Measurements from ENCODE around the gene NLRC5. TPM values are rescaled to one million over a fixed set of nuclear protein-coding genes. Genes with fewer than 3 reads are reported as not detected.

Gene NLRC5
- total RNA-seq, 2 experiments from 2014 or later: 424 to 434 TPM

DNA sequence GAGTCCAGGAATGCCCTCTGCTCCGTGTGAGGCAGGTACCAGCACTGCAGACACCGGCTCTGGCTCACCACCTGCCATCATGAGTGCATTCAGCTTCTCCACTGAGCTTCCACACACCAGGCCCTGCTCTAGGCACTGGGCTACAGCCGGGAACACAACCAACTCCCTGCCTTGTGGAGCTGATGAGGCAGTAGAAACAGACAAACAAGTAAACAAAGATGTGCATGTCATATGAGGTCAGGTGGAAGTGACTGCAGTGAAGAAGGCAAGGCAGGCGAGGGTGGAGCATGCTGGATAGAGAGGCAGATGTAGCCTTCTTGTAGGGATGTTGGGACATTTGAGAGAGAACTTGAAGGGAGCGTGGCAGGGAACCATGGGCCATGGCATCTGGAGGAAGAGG, 5.0 kb downstream of the NLRC5 start:
- Mint-ChIP-seq H3K27ac (peak overlapping the region; percentile 96), H3K36me3 (ENCODE audit: low read depth) (peaks cover 86% of the 10 kb centered on the region), H3K9me3 (no peaks in the 10 kb centered on the region), H3K4me1 (ENCODE audit: low read depth) (peaks cover 91% of the 10 kb centered on the region), H3K27me3 (no peaks in the 10 kb centered on the region), H3K4me3 (peak overlapping the region; percentile 83)
- Histone ChIP-seq H3K27me3 (ENCODE audit: control insufficient read depth in 1 of 2, insufficient read depth in 2 of 2, low read length in 2 of 2) (no peaks in the 10 kb centered on the region), H3K36me3 (ENCODE audit: insufficient read depth, low read length) (peaks cover 24% of the 10 kb centered on the region), H3K27ac (ENCODE audit: low read depth in 1 of 2, low read length in 2 of 2) (peak overlapping the region; percentile 47 to 67), H3K4me1 (ENCODE audit: insufficient read depth, low read length) (peaks cover 80% of the 10 kb centered on the region), H3K9me3 (ENCODE audit: control insufficient read depth in 1 of 2, insufficient read depth in 1 of 2, low read length in 2 of 2) (no peaks in the 10 kb centered on the region), H3K4me3 (ENCODE audit: low read length) (peak overlapping the region; percentile 24)
- CTCF ChIA-PET: interaction anchor here (1.6 to 4.2 kb wide), 2 partner anchors 30 to 47 kb away, joined by 7 to 11 read pairs; no protein-coding TSS in a partner anchor
- TF ChIP-seq, protein P1, sequence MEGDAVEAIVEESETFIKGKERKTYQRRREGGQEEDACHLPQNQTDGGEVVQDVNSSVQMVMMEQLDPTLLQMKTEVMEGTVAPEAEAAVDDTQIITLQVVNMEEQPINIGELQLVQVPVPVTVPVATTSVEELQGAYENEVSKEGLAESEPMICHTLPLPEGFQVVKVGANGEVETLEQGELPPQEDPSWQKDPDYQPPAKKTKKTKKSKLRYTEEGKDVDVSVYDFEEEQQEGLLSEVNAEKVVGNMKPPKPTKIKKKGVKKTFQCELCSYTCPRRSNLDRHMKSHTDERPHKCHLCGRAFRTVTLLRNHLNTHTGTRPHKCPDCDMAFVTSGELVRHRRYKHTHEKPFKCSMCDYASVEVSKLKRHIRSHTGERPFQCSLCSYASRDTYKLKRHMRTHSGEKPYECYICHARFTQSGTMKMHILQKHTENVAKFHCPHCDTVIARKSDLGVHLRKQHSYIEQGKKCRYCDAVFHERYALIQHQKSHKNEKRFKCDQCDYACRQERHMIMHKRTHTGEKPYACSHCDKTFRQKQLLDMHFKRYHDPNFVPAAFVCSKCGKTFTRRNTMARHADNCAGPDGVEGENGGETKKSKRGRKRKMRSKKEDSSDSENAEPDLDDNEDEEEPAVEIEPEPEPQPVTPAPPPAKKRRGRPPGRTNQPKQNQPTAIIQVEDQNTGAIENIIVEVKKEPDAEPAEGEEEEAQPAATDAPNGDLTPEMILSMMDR (IDR thresholded peaks at IDR 0.05): no peak
- POLR2A ChIA-PET: interaction anchor here (1.0 to 2.2 kb wide), 4 partner anchors 13 to 45 kb away, joined by 3 to 8 read pairs (median 4); no protein-coding TSS in a partner anchor
- peak in 5 of 14 experiments; percentile 24 to 41 (median 34) for DNase-seq
- peak; percentile 17 for ATAC-seq (ENCODE audit: poor library complexity)
- intact Hi-C loops (cut with DNase I, micrococcal nuclease): loop anchor here in 1 of 2 experiments (5.0 kb wide), 2 partner anchors 33 to 62 kb away; partner anchors contain the start of gene HERPUD1

DNA sequence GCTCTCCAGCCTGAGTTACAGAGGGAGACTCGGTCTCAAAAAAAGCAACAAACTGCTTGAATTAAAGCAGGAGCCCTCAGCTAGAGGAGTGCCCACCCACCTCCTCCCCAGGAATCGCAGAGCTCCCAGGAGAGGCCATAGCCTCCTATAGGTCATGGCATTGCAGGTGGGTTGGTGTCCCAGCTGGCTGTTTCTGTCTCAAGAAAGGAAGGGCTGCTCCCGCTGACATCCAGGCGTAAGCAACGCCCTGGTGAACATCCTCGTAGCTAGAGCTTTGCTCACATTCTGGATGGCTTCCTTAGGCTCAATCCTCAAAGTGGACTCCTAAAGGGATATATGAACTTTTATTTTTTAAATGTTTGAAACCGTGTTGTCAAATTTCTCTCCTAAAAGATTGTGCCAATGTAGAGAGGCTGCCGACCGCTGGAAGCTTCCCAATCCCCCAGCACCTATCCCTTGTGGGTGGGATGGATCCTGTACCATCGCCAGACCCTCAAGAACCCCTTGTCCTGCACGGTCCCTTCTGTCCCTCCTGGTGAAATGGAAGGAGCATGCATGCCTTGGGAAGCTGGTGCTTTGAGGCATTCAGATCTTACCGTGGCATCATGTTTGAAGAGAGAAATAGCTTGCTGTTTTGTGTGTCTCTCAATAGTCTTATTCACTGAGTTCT, 5.9 kb downstream of the NLRC5 start:
- H3K9me3 Mint-ChIP-seq: no peaks in the 10 kb centered on the region
- H3K9me3 ChIP-seq (ENCODE audit: control insufficient read depth in 1 of 2, insufficient read depth in 1 of 2, low read length in 2 of 2): no peaks in the 10 kb centered on the region
- ChIA-PET POLR2A (interaction anchor here (0.8 to 2.2 kb wide), 9 partner anchors 9 to 46 kb away, joined by 3 to 8 read pairs (median 4); no protein-coding TSS in a partner anchor), CTCF (interaction anchor here (1.2 to 4.2 kb wide), 3 partner anchors 14 to 47 kb away, joined by 3 to 11 read pairs (median 7); no protein-coding TSS in a partner anchor)
- DNase-seq (peak in 2 of 14 experiments; percentile 8 to 30), ATAC-seq (ENCODE audit: poor library complexity) (no peak)
- no peaks in the 10 kb centered on the region for H3K27me3 ChIP-seq (ENCODE audit: control insufficient read depth in 1 of 2, insufficient read depth in 2 of 2, low read length in 2 of 2)
- TF ChIP-seq, protein P1 (IDR thresholded peaks at IDR 0.05): no peak
- peak overlapping the region; percentile 10 for H3K4me3 ChIP-seq (ENCODE audit: low read length)
- peaks cover 94% of the 10 kb centered on the region for H3K4me1 Mint-ChIP-seq (ENCODE audit: low read depth)
- H3K36me3 ChIP-seq (ENCODE audit: insufficient read depth, low read length): peaks cover 29% of the 10 kb centered on the region
- H3K4me1 ChIP-seq (ENCODE audit: insufficient read depth, low read length): peaks cover 90% of the 10 kb centered on the region
- H3K27me3 Mint-ChIP-seq: no peaks in the 10 kb centered on the region
- intact Hi-C loops (cut with DNase I, micrococcal nuclease): no loop called here
- H3K27ac Mint-ChIP-seq: peak overlapping the region; percentile 96
- peak overlapping the region; percentile 12 to 67 for H3K27ac ChIP-seq (ENCODE audit: low read depth in 1 of 2, low read length in 2 of 2)
- H3K4me3 Mint-ChIP-seq: peak overlapping the region; percentile 72
- H3K36me3 Mint-ChIP-seq (ENCODE audit: low read depth): peaks cover 83% of the 10 kb centered on the region

DNA sequence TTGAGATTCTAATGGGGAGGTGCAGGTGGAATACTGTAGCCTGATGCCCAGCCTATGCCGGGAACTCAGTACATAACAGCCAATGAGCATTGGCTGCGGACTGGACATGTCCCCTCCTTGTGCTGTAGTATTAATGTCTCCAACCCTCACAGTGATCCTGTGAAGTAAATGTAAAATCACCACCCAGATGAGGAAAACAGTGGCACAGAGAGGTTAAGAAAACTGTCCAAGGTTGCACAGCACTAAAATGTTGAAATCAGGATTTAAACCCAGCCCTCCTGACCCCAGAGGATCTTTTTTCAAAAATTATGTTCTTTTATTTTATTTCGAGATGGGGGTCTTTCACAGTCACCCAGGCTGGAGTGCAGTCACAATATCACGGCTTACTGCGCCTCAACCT, 7.9 kb downstream of the NLRC5 start:
- TF ChIP-seq, protein P1 (IDR thresholded peaks at IDR 0.05): no peak
- intact Hi-C loops (cut with DNase I, micrococcal nuclease): no loop called here
- CTCF ChIA-PET: interaction anchor here (1.1 to 2.7 kb wide), 3 partner anchors 8 to 33 kb away, joined by 3 to 13 read pairs (median 3); partner anchors contain the start of gene NLRC5
- H3K4me3 Mint-ChIP-seq: peak overlapping the region; percentile 4
- H3K4me3 ChIP-seq (ENCODE audit: low read length): no peak overlapping the region
- no peaks in the 10 kb centered on the region for H3K27me3 Mint-ChIP-seq
- DNase-seq: no peak
- no peaks in the 10 kb centered on the region for H3K9me3 ChIP-seq (ENCODE audit: control insufficient read depth in 1 of 2, insufficient read depth in 1 of 2, low read length in 2 of 2)
- peaks cover 89% of the 10 kb centered on the region for H3K4me1 ChIP-seq (ENCODE audit: insufficient read depth, low read length)
- H3K27me3 ChIP-seq (ENCODE audit: control insufficient read depth in 1 of 2, insufficient read depth in 2 of 2, low read length in 2 of 2): no peaks in the 10 kb centered on the region
- H3K27ac ChIP-seq (ENCODE audit: low read depth in 1 of 2, low read length in 2 of 2): peak overlapping the region; percentile 4 to 55
- H3K36me3 Mint-ChIP-seq (ENCODE audit: low read depth): peaks cover 78% of the 10 kb centered on the region
- no peak for ATAC-seq (ENCODE audit: poor library complexity)
- peak overlapping the region; percentile 96 for H3K27ac Mint-ChIP-seq
- POLR2A ChIA-PET: interaction anchor here (1.7 to 3.3 kb wide), 2 partner anchors 8 to 10 kb away, joined by 5 to 46 read pairs; partner anchors contain the start of gene NLRC5
- H3K9me3 Mint-ChIP-seq: no peaks in the 10 kb centered on the region
- peaks cover 97% of the 10 kb centered on the region for H3K4me1 Mint-ChIP-seq (ENCODE audit: low read depth)
- peaks cover 31% of the 10 kb centered on the region for H3K36me3 ChIP-seq (ENCODE audit: insufficient read depth, low read length)
